ENCODE data around the gene TOGARAM1.

GRCh38 chr14:45083976-45084722 is 122.2 kb downstream of the TOGARAM1 start, which contains the start of gene PRPF39:
- TF ChIP-seq ZNF274 (IDR thresholded peaks at IDR 0.05; ENCODE audit: low read depth, low read length) (no peak), YY1 (IDR thresholded peaks at IDR 0.05; ENCODE audit: insufficient read depth, insufficient read length) (no peak), SUZ12 (IDR thresholded peaks at IDR 0.05; ENCODE audit: extremely low read depth, insufficient read depth, insufficient read length) (no peak)
